K562 (cell line): ENCODE results near the gene PRPF39.

Experiments used
- EP300 ChIP-seq: IDR thresholded peaks from 2 replicates; pipeline ENCODE4 v1.6.1; 2012; ENCODE audit warnings: low read length, improper control_type of control experiment
- ETS2 ChIP-seq: IDR thresholded peaks from 2 replicates; pipeline ENCODE4 v1.6.1; 2016; ENCODE audit warnings: borderline replicate concordance, missing genetic modification characterization, mild to moderate bottlenecking, moderate library complexity, missing compliant biosample characterization; ENCODE audit not compliant: poor library complexity, severe bottlenecking
- GATA2 ChIP-seq: sonication (generic); formaldehyde crosslinking; IDR thresholded peaks from 2 replicates; pipeline ENCODE4 v1.4.0; 2020; ENCODE audit warnings: mild to moderate bottlenecking, missing genetic modification reagents
- NR2C2 ChIP-seq, 2 experiments: fragments of 200-800 bp in 1 of 2; sonication (Bioruptor generic) in 1 of 2; sonication (generic) in 1 of 2; formaldehyde crosslinking in 1 of 2; IDR thresholded peaks; 2 replicates each; pipeline versions ENCODE4 v1.6.1 to v1.8.0; 2016 to 2022; ENCODE audit warnings: mild to moderate bottlenecking in 1 of 2, missing compliant biosample characterization in 1 of 2, missing genetic modification characterization in 1 of 2, missing genetic modification reagents in 1 of 2
- TF ChIP-seq, protein P1 (sequence below), 3 experiments: IDR thresholded peaks in 2 of 3; conservative IDR thresholded peaks in 1 of 3; 2 replicates each; pipeline ENCODE4 v1.5.1; 2011 to 2012; ENCODE audit warnings: low read length in 3 of 3, mild to moderate bottlenecking in 3 of 3, control low read depth in 2 of 3, improper control_type of control experiment in 1 of 3, inconsistent platforms in 1 of 3, low read depth in 1 of 3, mixed read lengths in 1 of 3, moderate library complexity in 1 of 3; ENCODE audit not compliant: insufficient read depth in 2 of 3

DNA sequence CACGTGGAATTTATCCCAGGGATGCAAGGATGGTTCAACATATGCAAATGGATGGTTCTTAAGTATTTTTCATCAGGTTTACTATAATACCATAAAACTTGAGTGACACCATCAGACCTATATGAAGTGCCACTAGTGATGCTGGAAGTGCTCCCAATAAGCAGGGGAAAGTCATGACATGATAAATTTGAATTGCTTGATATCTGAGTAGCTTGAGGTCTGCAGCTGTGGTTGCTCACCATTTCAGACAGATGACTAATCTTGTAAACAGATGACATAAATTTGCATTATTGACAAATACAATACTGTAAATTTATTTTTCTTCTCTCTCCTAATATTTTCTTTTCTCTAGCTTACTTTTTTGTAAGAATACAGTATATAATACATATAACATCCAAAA, 13.7 kb upstream of the PRPF39 start:
- TF ChIP-seq GATA2 (CRISPR knock-in tag) (no peak), ETS2 (tag) (no peak), NR2C2 (CRISPR knock-in tag; IDR thresholded peaks at IDR 0.05) (no peak), NR2C2 (tag; IDR thresholded peaks at IDR 0.05) (no peak), EP300 (no peak)
- TF ChIP-seq, protein P1, sequence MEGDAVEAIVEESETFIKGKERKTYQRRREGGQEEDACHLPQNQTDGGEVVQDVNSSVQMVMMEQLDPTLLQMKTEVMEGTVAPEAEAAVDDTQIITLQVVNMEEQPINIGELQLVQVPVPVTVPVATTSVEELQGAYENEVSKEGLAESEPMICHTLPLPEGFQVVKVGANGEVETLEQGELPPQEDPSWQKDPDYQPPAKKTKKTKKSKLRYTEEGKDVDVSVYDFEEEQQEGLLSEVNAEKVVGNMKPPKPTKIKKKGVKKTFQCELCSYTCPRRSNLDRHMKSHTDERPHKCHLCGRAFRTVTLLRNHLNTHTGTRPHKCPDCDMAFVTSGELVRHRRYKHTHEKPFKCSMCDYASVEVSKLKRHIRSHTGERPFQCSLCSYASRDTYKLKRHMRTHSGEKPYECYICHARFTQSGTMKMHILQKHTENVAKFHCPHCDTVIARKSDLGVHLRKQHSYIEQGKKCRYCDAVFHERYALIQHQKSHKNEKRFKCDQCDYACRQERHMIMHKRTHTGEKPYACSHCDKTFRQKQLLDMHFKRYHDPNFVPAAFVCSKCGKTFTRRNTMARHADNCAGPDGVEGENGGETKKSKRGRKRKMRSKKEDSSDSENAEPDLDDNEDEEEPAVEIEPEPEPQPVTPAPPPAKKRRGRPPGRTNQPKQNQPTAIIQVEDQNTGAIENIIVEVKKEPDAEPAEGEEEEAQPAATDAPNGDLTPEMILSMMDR (IDR thresholded peaks at IDR 0.05 in 2 of 3, conservative IDR thresholded peaks at IDR 0.05 in 1 of 3; ENCODE audit: insufficient read depth in 2 of 3, low read depth in 1 of 3, low read length in 3 of 3), result no peak
